OCI-LY3 (cell line): Measurements from ENCODE around the gene MGAT4A.

Source experiments
- EZH2phosphoT487 ChIP-seq: fragments of 200-600 bp; shearing (Covaris generic); IDR thresholded peaks from 2 replicates; pipeline ENCODE4 v1.6.1; 2018; ENCODE audit warnings: antibody characterized with exemption, mixed run types, low read depth
- TF ChIP-seq, protein P1 (sequence below): fragments of 200-600, 300-600 bp; sonication (generic); IDR thresholded peaks from 2 replicates; pipeline ENCODE4 v1.5.1; 2014; ENCODE audit warnings: antibody characterized with exemption, low read length, low read depth

DNA sequence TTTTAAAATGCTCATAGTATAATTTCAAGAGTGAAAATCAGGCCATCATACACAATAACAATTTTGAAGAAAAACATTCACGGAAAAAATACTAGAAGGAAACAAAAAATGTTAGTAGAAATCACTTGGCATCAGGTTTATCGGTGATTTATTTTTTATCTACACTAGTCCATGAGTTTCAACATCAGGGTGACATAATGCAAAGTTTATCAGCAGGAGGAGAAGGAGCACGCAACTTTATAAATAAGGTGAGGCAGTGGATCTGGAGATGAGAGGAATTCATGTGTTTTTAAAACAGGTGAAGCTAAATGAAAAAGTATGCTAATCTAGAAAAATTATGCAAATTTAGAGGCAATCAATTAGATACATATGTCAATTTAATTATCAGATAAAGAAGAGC is 54.2 kb downstream of the MGAT4A start:
- TF ChIP-seq, protein P1, sequence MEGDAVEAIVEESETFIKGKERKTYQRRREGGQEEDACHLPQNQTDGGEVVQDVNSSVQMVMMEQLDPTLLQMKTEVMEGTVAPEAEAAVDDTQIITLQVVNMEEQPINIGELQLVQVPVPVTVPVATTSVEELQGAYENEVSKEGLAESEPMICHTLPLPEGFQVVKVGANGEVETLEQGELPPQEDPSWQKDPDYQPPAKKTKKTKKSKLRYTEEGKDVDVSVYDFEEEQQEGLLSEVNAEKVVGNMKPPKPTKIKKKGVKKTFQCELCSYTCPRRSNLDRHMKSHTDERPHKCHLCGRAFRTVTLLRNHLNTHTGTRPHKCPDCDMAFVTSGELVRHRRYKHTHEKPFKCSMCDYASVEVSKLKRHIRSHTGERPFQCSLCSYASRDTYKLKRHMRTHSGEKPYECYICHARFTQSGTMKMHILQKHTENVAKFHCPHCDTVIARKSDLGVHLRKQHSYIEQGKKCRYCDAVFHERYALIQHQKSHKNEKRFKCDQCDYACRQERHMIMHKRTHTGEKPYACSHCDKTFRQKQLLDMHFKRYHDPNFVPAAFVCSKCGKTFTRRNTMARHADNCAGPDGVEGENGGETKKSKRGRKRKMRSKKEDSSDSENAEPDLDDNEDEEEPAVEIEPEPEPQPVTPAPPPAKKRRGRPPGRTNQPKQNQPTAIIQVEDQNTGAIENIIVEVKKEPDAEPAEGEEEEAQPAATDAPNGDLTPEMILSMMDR, result no peak
- no peak for TF ChIP-seq EZH2phosphoT487
